Keratinocyte (primary cell): Measurements from ENCODE around the gene HHATL.

Experiments
- CTCF ChIP-seq, 3 experiments: IDR thresholded peaks in 1 of 3; conservative IDR thresholded peaks in 1 of 3; optimal IDR thresholded peaks in 1 of 3; 2 replicates in 2 of 3; 3 replicates in 1 of 3; pipeline versions ENCODE3 to v1.5.1; 2011; ENCODE audit warnings: low read length in 3 of 3, mild to moderate bottlenecking in 3 of 3, moderate library complexity in 2 of 3, control low read depth in 1 of 3, inconsistent platforms in 1 of 3; ENCODE audit not compliant: insufficient read depth in 2 of 3; ENCODE audit errors: extremely low read depth in 1 of 3
- EZH2 ChIP-seq: IDR thresholded peaks from one replicate; pipeline ENCODE4 v1.6.1; 2012; ENCODE audit warnings: inconsistent platforms, mild to moderate bottlenecking, low read length, moderate library complexity

- TF ChIP-seq CTCF (optimal IDR thresholded peaks at IDR 0.05 in 1 of 3, IDR thresholded peaks at IDR 0.05 in 1 of 3, conservative IDR thresholded peaks at IDR 0.05 in 1 of 3; ENCODE audit: extremely low read depth in 1 of 3, insufficient read depth in 2 of 3, low read length in 3 of 3) (no peak), EZH2 (no peak)
These were observed 35.5 kb downstream of the HHATL start for GRCh38 chr3:42667096-42667522.
